GM12878 (cell line): ENCODE measurements around the gene FBLN7. TPM values are rescaled to one million over a fixed set of nuclear protein-coding genes. Genes with fewer than 3 reads are reported as not detected.

Experiments
- ATAC-seq: fragments of 200-7000 bp; cut with Tn5 transposase; 3 replicates; pipeline ENCODE4 v1.9.1; 2020; ENCODE audit warnings: mild to moderate bottlenecking, moderate library complexity
- BruUV-seq: library from RNA; stranded (reverse); fragments of 400-500 nt; replicated peaks from 2 replicates; lab custom pipeline; 2021; lab: Mats Ljungman, UMichigan
- CTCF ChIA-PET: fragments of 300-600 bp; sonication (Branson Sonifier 250); formaldehyde crosslinking; extraction: SDS; loops from one replicate; lab custom pipeline; 2021; ENCODE audit warnings: inconsistent platforms; lab: Yijun Ruan, JAX
- POLR2A ChIA-PET: fragments of 350-600 bp; formaldehyde crosslinking; extraction: SDS; loops from one replicate; lab custom pipeline; 2021; ENCODE audit warnings: inconsistent platforms; lab: Charles Lee
- RAD21 ChIA-PET: fragments of 300-600 bp; sonication (Branson Sonifier 250); formaldehyde crosslinking; loops from one replicate; lab custom pipeline; 2023; ENCODE audit warnings: antibody characterized with exemption; ENCODE audit not compliant: unreplicated experiment; lab: Charles Lee
- SMC1A ChIA-PET: fragments of 300-600 bp; sonication (Branson Sonifier 250); formaldehyde crosslinking; loops from one replicate; lab custom pipeline; 2023; ENCODE audit not compliant: unreplicated experiment, uncharacterized antibody; lab: Charles Lee
- DNase-seq: peaks from one replicate; pipeline ENCODE4 v3.0.0-alpha.2; 2011; ENCODE audit warnings: low read depth, low spot score
- FAIRE-seq: peaks from 3 replicates; lab custom pipeline; 2011; peaks lifted over from hg19 to GRCh38; lab: Jason Lieb, UNC
- H2AFZ ChIP-seq: 2 replicates; pipeline ENCODE4 v1.6.0; 2011; ENCODE audit warnings: low read depth, low read length, control low read depth; ENCODE audit not compliant: control insufficient read depth
- H3K27ac ChIP-seq: 2 replicates; pipeline ENCODE4 v1.5.1; 2011; ENCODE audit warnings: control low read depth; ENCODE audit not compliant: control insufficient read depth, insufficient read depth
- H3K27me3 ChIP-seq, 2 experiments: replicated peaks in 1 of 2; 2 replicates each; pipeline versions ENCODE4 v1.6.0 to v1.6.1; 2011; ENCODE audit warnings: low read length in 1 of 2; ENCODE audit not compliant: control insufficient read depth in 2 of 2, insufficient read depth in 2 of 2
- H3K36me3 ChIP-seq, 2 experiments: 2 replicates each; pipeline ENCODE4 v1.5.1; 2011; ENCODE audit warnings: low read length in 1 of 2; ENCODE audit not compliant: control insufficient read depth in 2 of 2, insufficient read depth in 2 of 2
- H3K4me1 ChIP-seq: 2 replicates; pipeline ENCODE4 v1.6.1; 2011; ENCODE audit warnings: mild to moderate bottlenecking, low read length, moderate library complexity, mixed read lengths; ENCODE audit not compliant: control insufficient read depth, insufficient read depth
- H3K4me2 ChIP-seq: 2 replicates; pipeline ENCODE4 v1.6.0; 2011; ENCODE audit warnings: control low read depth; ENCODE audit not compliant: control insufficient read depth, insufficient read depth
- H3K4me3 ChIP-seq: fragments of 200-600 bp; sonication (generic); 2 replicates; pipeline ENCODE4 v1.5.1; 2016
- H3K79me2 ChIP-seq: 2 replicates; pipeline ENCODE4 v1.6.0; 2011; ENCODE audit warnings: low read length; ENCODE audit not compliant: control insufficient read depth, insufficient read depth
- H3K9ac ChIP-seq: 2 replicates; pipeline ENCODE4 v1.8.0; 2011; ENCODE audit warnings: low read length, control low read depth, mixed read lengths; ENCODE audit not compliant: control insufficient read depth, insufficient read depth
- H3K9me3 ChIP-seq: replicated peaks from 3 replicates; pipeline ENCODE4 v1.5.1; 2011; ENCODE audit warnings: mild to moderate bottlenecking, low read length; ENCODE audit not compliant: control insufficient read depth, insufficient read depth
- H4K20me1 ChIP-seq: 2 replicates; pipeline ENCODE4 v1.6.0; 2011; ENCODE audit not compliant: control insufficient read depth, insufficient read depth
- BCL3 ChIP-seq: IDR thresholded peaks from 2 replicates; pipeline ENCODE4 v1.6.1; 2011; ENCODE audit warnings: borderline replicate concordance, low read depth, mild to moderate bottlenecking, moderate library complexity, low read length; ENCODE audit not compliant: insufficient read depth, poor library complexity, severe bottlenecking
- BHLHE40 ChIP-seq, 2 experiments: fragments of 450-650 bp in 1 of 2; IDR thresholded peaks; 2 replicates each; pipeline ENCODE4 v1.6.1; 2011 to 2017; ENCODE audit warnings: low read depth in 2 of 2, borderline replicate concordance in 1 of 2, improper control_type of control experiment in 1 of 2, low read length in 1 of 2, mild to moderate bottlenecking in 1 of 2
- CEBPB ChIP-seq, 2 experiments: fragments of 150-350 bp in 1 of 2; IDR thresholded peaks; 2 replicates each; pipeline ENCODE4 v1.6.1; 2012 to 2014; ENCODE audit warnings: low read depth in 2 of 2, low read length in 2 of 2, borderline replicate concordance in 1 of 2, inconsistent platforms in 1 of 2
- E4F1 ChIP-seq: fragments of 450-650 bp; IDR thresholded peaks from 2 replicates; pipeline ENCODE4 v1.6.1; 2018; ENCODE audit warnings: borderline replicate concordance, mild to moderate bottlenecking; ENCODE audit not compliant: partially characterized antibody
- EGR1 ChIP-seq, 2 experiments: IDR thresholded peaks; 1 replicate in 1 of 2; 2 replicates in 1 of 2; pipeline ENCODE4 v1.6.1; 2011 to 2012; ENCODE audit warnings: low read depth in 2 of 2, low read length in 2 of 2, borderline replicate concordance in 1 of 2, mild to moderate bottlenecking in 1 of 2, moderate library complexity in 1 of 2
- HCFC1 ChIP-seq: fragments of 150-350 bp; IDR thresholded peaks from 2 replicates; pipeline ENCODE4 v1.6.1; 2014; ENCODE audit warnings: low read length
- HDAC6 ChIP-seq: fragments of 200-600 bp; sonication (generic); IDR thresholded peaks from one replicate; pipeline ENCODE4 v1.8.0; 2017; ENCODE audit warnings: antibody characterized with exemption; ENCODE audit not compliant: unreplicated experiment
- MEF2A ChIP-seq: IDR thresholded peaks from 2 replicates; pipeline ENCODE4 v1.6.1; 2011; ENCODE audit warnings: low read depth, mild to moderate bottlenecking, low read length, moderate library complexity; ENCODE audit not compliant: insufficient read depth
- NFYB ChIP-seq: IDR thresholded peaks from 2 replicates; pipeline ENCODE4 v1.6.1; 2011; ENCODE audit warnings: low read depth, mild to moderate bottlenecking, low read length, improper control_type of control experiment, moderate library complexity; ENCODE audit not compliant: insufficient read depth
- RELB ChIP-seq: fragments of 450-650 bp; IDR thresholded peaks from 2 replicates; pipeline ENCODE4 v1.6.1; 2017; ENCODE audit warnings: low read depth, mild to moderate bottlenecking, moderate library complexity
- SMAD1 ChIP-seq: fragments of 450-650 bp; IDR thresholded peaks from 2 replicates; pipeline ENCODE4 v1.6.1; 2018; ENCODE audit warnings: mild to moderate bottlenecking, low read depth; ENCODE audit not compliant: partially characterized antibody
- ZBTB4 ChIP-seq: fragments of 450-650 bp; formaldehyde crosslinking; IDR thresholded peaks from 2 replicates; pipeline ENCODE4 v1.4.0; 2022; ENCODE audit warnings: mild to moderate bottlenecking, moderate library complexity
- WGBS: methylation state at CpG from one replicate; pipeline ENCODE4 v1.1.6; 2016; ENCODE audit warnings: low lambda C conversion rate; ENCODE audit not compliant: insufficient replicate concordance, insufficient coverage; ENCODE audit errors: missing lambda C conversion rate; 5-methylcytosine and 5-hydroxymethylcytosine counted together
- in situ Hi-C: fragments of 300-500 bp; cut with MboI; formaldehyde crosslinking; loops from 9 replicates; pipeline ENCODE4 v1.14.3; 2018; ENCODE audit warnings: mixed read lengths
- intact Hi-C: fragments of 100-400 bp; cut with micrococcal nuclease; formaldehyde crosslinking; loops from one replicate; pipeline ENCODE4 v1.14.2; 2022; ENCODE audit not compliant: unreplicated experiment
- polyA plus RNA-seq, 11 experiments: library from polyadenylated mRNA; depleted of rRNA in 4 of 11; unstranded in 6 of 11; stranded (reverse) in 5 of 11; fragments of >200 nt; fragmentation: Nextera tagmentation in 4 of 11; fragmentation: Illumina TruSeq in 1 of 11; extraction: Ambion mirVana in 4 of 11; extraction: Trizol in 1 of 11; gene quantifications; 1 replicate in 1 of 11; 2 replicates in 10 of 11; pipeline versions ENCODE4 v1.2.1 to v1.2.3, GENCODE V29; 2011 to 2016; ENCODE audit warnings: inconsistent platforms in 2 of 11, missing spikeins in 2 of 11, low read depth in 1 of 11
- total RNA-seq, 4 experiments: library from RNA; depleted of rRNA in 3 of 4; stranded (reverse); fragments of >200 nt in 3 of 4; fragmentation: Illumina TruSeq in 1 of 4; extraction: Trizol in 1 of 4; gene quantifications; 2 replicates each; pipeline versions ENCODE4 v1.2.1 to v1.2.3, GENCODE V29; 2013 to 2021

FBLN7 gene
- total and polyA plus RNA-seq, 10 of the 15 experiments (the other 5 are each of a cell fraction or from before 2014, with no cell fraction given), result 0.01 to 0.10 (median 0.01) TPM; not detected in 7

- in situ Hi-C loops (no loop called here), intact Hi-C loops (no loop called here)
- no peak for FAIRE-seq
- CTCF ChIA-PET, result no interaction called here
- Histone ChIP-seq H3K4me2 (no peak overlapping the region), H4K20me1 (no peaks in the 10 kb centered on the region), H3K4me1 (no peaks in the 10 kb centered on the region), H3K79me2 (no peaks in the 10 kb centered on the region), H2AFZ (no peak overlapping the region), H3K4me3 (no peak overlapping the region), H3K9me3 (no peaks in the 10 kb centered on the region), H3K27ac (no peak overlapping the region), H3K36me3 (no peaks in the 10 kb centered on the region), H3K9ac (no peak overlapping the region), H3K27me3 (peaks cover 1 to 6% of the 10 kb centered on the region in 2 experiments; a peak in 2 of 4 replicates)
- no peak for DNase-seq
- WGBS, result 42% methylated on average over 8 of the region's 8 CpGs
- ATAC-seq, result no peak
- RAD21 ChIA-PET, result no interaction called here
- BruUV-seq, result no TSS peak
- SMC1A ChIA-PET, result no interaction called here
- POLR2A ChIA-PET, result no interaction called here
- no peak for TF ChIP-seq E4F1
- TF ChIP-seq BHLHE40 (IDR thresholded peaks at IDR 0.05; ENCODE audit: borderline replicate concordance in 1 of 2, low read depth in 2 of 2, low read length in 1 of 2), result no peak
- no peak for TF ChIP-seq BCL3
- TF ChIP-seq SMAD1, result no peak
- no peak for TF ChIP-seq MEF2A
- no peak for TF ChIP-seq RELB
- TF ChIP-seq HDAC6, result no peak
- no peak for TF ChIP-seq HCFC1
- TF ChIP-seq CEBPB (IDR thresholded peaks at IDR 0.05; ENCODE audit: borderline replicate concordance in 1 of 2, low read depth in 2 of 2, low read length in 2 of 2), result no peak
- no peak for TF ChIP-seq NFYB
- TF ChIP-seq ZBTB4 (CRISPR knock-in tag), result no peak
- TF ChIP-seq EGR1 (IDR thresholded peaks at IDR 0.05; ENCODE audit: borderline replicate concordance in 1 of 2, low read depth in 2 of 2, low read length in 2 of 2), result no peak
Measured at GRCh38 chr2:112142525-112143078, 4.4 kb downstream of the FBLN7 start.
